ENCODE results near the gene PRPH2. TPM values are rescaled to one million over a fixed set of nuclear protein-coding genes. Genes with fewer than 3 reads are reported as not detected.

The PRPH2 gene
- 5.1 TPM for polyA plus RNA-seq (ENCODE audit: insufficient read length)

- DNase-seq: no peak
These were observed at the start of gene PRPH2 for GRCh38 chr6:42722497-42722896. Gene PRPH2, minus strand, starts transcription at chr6:42722597. Its CDS starts 263 bp downstream, at chr6:42722334.

- DNase-seq: no peak
These were observed 49.3 kb upstream of the PRPH2 start for GRCh38 chr6:42771741-42772100.

- DNase-seq: no peak
These were observed 47.4 kb upstream of the PRPH2 start for GRCh38 chr6:42769836-42770235.

- no peak for DNase-seq
These were observed 46.7 kb upstream of the PRPH2 start for GRCh38 chr6:42769051-42769450.

- no peak for DNase-seq
These were observed 43.8 kb upstream of the PRPH2 start for GRCh38 chr6:42766163-42766670.

- no peak for DNase-seq
These were observed 42.7 kb upstream of the PRPH2 start for GRCh38 chr6:42764911-42765648.

GRCh38 chr6:42762950-42763349, 40.6 kb upstream of the PRPH2 start:
- DNase-seq: no peak

GRCh38 chr6:42762426-42762859, 40.0 kb upstream of the PRPH2 start:
- no peak for DNase-seq

GRCh38 chr6:42761287-42762067, 39.1 kb upstream of the PRPH2 start:
- DNase-seq: no peak

- no peak for DNase-seq
These were observed 36.5 kb upstream of the PRPH2 start for GRCh38 chr6:42758756-42759430.

- DNase-seq: no peak
These were observed 34.3 kb upstream of the PRPH2 start for GRCh38 chr6:42756722-42757121.

- DNase-seq: no peak
These were observed 32.4 kb upstream of the PRPH2 start for GRCh38 chr6:42754759-42755158.

- DNase-seq: no peak
These were observed 28.7 kb upstream of the PRPH2 start for GRCh38 chr6:42751055-42751454.

GRCh38 chr6:42748203-42748898, 26.0 kb upstream of the PRPH2 start:
- no peak for DNase-seq

GRCh38 chr6:42746463-42747391, 24.3 kb upstream of the PRPH2 start:
- DNase-seq: peak; percentile 87

- peak; percentile 97 for DNase-seq
These were observed 23.5 kb upstream of the PRPH2 start, which contains the start of gene TBCC for GRCh38 chr6:42745640-42746462. Gene TBCC, minus strand, starts transcription at chr6:42746103. Its CDS starts 30 bp downstream, at chr6:42746073.

- peak; percentile 12 for DNase-seq
These were observed 22.8 kb upstream of the PRPH2 start for GRCh38 chr6:42745083-42745639.

- DNase-seq: no peak
These were observed 22.0 kb upstream of the PRPH2 start for GRCh38 chr6:42744351-42744893.

GRCh38 chr6:42742116-42742894, 19.9 kb upstream of the PRPH2 start:
- no peak for DNase-seq
